Activated effector memory CD4-positive, alpha-beta T cell treated with anti-CD3 and anti-CD28 coated beads, Interleukin-2, amount 50 U/mL, for 16 hours (primary cell): ENCODE results near the gene CCDC106.

Experiments
- DNase-seq: peaks from one replicate; pipeline ENCODE4 v3.0.0-alpha.2; 2020

Gene CCDC106

DNA sequence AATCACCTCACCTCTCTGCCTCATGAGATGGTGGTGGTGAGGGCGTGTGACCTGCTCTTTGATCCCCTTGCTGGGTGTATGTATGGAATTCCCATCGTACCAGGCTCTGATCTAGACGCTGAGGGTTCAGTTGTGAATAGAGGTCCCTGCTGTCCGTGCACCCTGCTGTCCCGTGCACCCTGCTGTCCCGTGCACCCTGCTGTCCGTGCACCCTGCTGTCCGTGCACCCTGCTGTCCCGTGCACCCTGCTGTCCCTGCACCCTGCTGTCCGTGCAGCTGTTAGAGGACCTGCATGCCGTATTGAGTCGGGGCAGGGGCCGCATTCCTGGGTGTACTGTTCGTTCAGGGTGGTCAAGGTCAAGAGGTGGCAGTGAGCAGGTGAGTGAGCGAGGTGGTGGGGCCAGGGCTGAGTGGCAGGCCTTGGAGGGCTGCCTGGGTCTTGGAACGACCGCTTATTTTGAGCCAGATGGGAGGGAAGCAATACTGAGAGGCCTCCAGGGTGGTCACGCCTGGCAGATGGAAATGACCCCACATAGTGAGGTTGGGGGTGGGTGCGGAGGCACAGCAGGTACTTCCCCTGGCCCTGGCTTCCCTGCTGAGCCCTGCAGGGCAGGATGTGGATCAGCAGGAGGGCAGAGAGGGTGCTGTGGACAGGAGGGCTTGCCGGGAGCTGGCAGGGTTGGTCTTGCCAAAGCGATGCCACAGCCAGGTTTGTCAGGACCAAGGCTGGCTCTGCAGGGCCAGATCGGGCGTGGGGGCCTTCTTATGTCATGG is 22.5 kb downstream of the CCDC106 start:
- peak; percentile 74 for DNase-seq

DNA sequence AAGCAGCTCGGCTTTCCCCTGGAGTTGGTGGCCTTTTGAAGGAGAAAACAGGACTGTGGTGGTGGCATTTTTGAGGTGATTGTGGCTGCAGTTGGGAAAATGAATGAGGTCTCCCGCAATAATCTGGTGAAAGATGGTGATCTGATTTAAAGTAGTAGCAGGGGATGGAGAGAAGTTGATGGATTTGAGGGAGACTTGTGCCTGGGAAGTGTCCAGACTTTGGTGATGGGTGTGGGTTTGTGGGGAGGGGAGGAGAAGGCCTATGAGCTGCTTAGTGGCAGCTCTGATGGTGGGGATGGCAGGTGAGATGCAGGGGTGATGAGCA is 23.0 kb downstream of the CCDC106 start:
- DNase-seq: no peak

DNA sequence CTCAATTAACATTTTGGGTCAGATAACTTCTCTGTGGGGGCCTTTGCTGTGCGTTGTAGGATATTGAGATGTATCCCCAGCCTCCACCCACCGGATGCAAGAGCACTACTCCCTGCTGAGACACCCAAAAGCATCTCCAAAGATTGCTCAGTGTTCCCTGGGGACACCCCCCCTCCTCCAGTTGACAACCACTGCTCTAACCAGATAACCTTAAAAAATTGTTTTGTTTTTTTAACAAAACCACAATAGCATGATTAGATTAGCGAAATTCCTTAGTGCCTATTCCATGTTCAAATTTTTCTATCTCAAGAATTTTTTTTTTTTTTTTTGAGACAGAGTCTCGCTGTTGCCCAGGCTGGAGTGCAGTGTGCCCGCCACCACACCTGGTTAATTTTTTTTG is 24.4 kb downstream of the CCDC106 start:
- DNase-seq: no peak

GRCh38 chr19:55673465-55673864 is 25.5 kb downstream of the CCDC106 start:
- DNase-seq: no peak

GRCh38 chr19:55673889-55674288 is 25.9 kb downstream of the CCDC106 start:
- no peak for DNase-seq

GRCh38 chr19:55674459-55674840 is 26.4 kb downstream of the CCDC106 start:
- DNase-seq: no peak

GRCh38 chr19:55674841-55675660 is 27.0 kb downstream of the CCDC106 start, which contains the start of gene EPN1:
Gene EPN1, plus strand, starts transcription at chr19:55675226. Its CDS starts 3,402 bp downstream, at chr19:55678628.
- DNase-seq: peak; percentile 99

GRCh38 chr19:55675661-55676354 is 27.8 kb downstream of the CCDC106 start:
- no peak for DNase-seq

DNA sequence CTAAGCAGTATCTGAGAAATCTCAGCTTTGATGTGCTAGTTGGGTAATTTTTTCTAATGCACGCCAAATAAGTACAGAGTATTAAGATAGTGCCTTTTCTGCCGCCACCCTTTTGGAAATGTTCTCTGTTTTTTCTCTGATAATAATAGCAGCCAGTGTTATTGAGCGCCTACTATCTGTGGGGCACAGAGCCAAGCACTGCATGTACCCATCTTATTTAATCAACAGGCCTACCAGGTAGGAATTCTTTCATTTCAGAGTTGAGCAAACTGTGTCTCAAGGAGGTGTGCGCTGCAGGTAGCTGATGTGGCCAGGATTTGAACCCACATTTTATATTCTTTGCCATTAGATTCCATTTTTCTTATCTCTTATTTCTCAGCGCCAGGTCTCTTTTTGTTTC is 28.4 kb downstream of the CCDC106 start:
- no peak for DNase-seq

GRCh38 chr19:55676889-55677505 is 29.0 kb downstream of the CCDC106 start:
- no peak for DNase-seq

DNA sequence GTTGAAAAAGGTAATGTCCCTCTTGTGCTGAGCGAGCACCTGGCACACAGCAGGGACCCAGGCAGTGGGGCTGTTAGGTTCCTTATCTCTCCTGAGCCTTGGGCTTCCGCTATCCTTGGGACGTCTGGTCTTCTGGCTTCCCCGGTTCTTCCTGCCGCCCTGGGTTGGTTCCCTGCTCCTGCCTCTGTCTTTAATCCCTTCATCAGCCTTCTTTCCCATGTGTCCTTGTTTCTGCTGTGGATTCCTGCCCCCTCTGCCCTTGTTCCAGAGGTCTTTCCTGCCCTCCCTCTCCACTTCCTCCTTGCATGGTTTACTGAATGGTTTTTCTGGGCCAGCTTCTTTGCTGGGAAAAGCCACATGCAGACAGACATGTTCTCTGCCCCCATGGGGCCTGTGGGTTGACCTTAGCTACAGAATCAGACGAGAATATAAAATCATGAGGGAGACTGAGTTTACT is 29.6 kb downstream of the CCDC106 start:
- DNase-seq: no peak

DNA sequence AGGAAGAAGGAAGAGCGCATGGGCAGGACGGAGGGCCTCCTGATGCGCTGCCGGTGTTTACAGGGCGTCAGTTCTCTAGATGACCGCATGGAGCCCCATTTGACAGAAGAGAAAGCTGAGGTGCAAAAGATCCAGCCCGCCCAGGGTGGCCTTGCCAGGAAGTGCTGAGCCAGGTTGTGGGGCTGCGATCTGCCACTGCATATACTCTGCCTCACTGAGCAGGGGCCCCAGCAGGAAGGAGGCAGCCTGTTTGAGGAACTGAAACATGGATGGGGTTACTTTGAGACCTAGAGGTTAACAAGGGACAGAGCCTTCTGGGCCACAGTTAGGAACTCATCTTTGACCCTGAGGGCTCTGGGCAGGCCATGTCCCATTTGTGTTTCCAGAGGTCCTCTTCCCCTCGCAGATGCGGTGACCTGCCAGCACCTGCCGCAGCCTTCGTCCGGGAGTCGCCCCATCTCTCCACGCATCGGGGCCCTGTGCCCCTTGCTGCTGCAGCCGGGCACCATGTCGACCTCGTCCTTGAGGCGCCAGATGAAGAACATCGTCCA is 30.2 kb downstream of the CCDC106 start:
- DNase-seq: no peak

- DNase-seq: no peak
Measured at GRCh38 chr19:55679343-55680257, 31.6 kb downstream of the CCDC106 start.

DNA sequence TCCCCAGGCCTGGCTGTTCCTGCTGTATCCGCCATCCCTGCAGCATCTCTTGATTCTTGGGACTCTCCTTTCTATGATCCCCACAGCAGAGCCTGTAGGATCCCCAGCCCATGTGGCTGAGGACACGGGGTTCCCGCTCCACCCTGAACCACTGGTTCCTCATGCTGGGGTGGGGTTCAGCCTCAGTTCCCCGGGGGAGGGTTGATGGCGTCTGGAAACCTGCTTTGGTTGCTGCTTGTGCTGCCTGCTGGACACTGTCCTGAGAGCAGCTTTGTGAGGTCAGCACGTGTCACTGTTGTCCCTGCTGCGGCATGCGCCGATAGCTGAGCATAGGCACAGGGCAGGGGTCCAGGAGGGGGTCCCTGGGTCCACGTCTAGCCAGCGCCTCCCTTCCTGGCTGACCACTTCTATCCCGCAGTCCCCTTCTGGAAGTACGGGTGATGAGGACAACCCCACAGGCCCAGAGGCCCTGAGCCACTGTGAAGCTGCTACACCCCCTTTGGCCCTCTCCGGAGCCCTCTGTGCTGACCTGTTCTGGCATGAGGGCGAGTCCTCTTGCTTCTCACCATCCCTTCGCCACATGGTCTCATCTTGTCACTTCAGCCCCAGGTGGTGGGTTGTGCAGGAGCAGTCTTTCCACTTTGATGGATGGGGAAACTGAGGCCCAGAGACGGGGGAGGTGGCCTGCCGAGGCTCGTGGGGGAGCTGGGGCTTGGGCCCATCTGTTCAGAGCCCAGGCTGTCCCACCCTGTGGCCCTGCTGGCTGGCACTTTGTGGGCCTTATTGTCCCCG is 32.5 kb downstream of the CCDC106 start:
- no peak for DNase-seq

DNA sequence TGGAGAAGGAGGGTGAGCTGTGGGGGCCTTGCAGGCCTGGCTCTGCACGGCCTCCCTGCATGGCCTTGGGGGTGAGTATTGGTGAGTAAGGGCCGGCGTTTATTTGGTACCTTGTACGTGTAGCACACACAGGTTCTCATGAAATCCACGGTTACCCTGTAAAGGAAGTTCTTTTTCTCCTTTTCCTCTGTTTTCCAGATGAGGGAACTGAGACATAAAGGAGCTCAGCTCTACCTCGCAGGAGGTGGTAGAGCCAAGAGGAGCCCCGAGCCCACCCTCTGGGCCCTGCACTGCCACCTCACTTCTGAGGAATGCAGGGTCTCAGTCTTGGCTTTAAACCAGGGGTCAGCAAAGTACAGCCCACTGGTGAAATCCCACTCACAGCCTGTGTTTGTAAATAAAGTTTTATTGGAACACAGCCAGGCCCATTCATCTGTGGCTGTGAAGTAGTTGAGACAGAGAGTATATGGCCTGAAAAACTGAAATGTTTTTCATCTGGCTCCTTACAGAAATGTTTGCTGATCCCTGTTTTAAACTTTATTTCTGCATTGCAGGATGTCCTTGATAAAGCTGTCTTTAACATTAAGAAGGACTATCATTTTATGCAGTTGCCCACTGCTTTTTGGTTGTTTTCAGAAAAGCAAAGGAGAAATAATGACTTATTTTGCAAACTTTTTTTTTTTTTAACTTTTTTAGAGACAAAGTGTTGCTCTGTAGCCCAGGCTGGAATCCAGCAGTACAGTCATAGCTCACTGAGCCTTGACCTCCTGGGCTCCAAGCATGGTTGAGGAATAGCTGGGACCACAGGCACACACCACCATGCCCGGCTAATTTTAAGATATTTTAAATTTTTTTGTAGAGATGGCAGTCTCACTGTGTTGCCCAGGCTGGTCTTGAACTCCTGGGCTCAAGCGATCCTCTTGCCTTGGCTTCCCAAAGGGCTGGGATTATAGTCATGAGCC is 33.4 kb downstream of the CCDC106 start:
- no peak for DNase-seq

DNA sequence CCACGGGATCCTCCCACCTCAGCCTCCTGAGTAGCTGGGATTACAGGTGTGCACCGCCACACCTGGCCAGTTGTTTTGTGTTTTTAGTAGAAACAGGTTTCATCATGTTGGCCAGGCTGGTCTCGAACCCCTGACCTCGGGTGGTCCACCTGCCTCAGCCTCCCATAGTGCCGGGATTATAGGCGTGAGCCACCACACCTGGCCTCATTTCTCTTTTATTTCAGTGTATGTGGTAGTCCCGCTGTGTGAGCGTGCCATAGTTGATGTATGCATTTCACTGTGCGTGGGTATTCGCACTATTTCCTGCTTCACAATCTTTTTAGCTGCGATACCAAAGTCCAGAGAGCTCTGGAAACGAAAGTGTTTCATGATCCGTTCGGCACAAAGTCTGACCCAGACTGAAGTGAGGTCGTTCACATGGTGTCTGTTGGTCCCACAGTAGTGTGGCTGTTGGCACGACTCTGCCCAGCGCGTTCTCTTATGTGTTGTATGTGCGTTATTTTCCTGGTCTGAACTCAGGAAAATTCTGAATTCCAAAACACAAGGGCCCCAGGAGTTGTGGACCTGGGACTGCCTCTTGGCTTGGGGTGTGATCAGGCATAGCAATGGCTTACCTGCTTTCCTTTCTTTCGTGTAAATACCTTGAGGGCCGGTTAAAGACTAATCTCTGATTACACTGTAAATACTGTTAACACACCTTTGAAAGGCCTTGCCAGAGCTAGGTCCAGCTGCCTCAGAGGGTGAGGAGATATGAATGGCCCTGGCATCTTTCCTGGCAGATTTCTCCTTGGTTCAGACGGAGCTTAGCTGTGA is 35.6 kb downstream of the CCDC106 start:
- no peak for DNase-seq

- no peak for DNase-seq
Measured at GRCh38 chr19:55684946-55685681, 37.1 kb downstream of the CCDC106 start.

DNA sequence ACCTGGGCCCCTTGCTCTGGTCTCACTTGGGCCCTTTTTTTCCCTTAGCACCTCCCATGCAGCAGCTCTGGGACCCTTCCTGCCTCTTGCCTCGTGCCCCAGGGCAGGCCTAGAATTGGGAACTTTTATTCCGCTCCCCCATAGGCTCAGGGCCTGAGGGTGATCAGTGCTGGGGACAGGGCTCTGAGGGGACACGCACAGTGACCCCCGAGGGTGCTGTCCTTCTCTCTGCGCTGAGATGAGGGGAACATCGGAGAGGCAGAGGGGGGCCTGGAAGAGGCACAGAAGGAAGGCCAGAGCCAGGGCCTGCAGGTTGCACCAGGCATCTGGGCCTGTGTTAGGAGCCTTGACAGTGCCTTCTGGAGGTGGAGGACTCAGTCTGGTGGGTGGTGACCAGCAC is 37.8 kb downstream of the CCDC106 start:
- DNase-seq: no peak
